ENCODE results near the gene WDR91.

DNA sequence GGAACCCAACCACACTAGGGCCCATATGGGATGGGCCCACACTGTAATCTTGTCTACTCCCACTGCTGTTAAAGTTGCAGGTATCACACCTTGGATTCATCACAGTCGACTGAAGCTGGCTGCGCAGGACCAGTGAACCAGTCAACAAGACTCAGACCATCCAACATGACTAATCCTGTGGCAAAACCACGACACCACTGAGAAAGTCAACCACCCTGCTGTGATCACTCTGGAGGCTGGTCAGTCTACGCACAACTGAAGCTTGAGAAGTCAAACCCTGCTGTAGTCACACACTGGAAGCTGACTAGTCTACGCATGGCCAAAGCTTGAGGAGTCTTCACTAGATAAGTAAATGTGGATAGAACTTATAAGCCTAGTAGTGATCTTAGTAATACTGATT is 31.2 kb downstream of the WDR91 start:
- TF ChIP-seq, protein P1, sequence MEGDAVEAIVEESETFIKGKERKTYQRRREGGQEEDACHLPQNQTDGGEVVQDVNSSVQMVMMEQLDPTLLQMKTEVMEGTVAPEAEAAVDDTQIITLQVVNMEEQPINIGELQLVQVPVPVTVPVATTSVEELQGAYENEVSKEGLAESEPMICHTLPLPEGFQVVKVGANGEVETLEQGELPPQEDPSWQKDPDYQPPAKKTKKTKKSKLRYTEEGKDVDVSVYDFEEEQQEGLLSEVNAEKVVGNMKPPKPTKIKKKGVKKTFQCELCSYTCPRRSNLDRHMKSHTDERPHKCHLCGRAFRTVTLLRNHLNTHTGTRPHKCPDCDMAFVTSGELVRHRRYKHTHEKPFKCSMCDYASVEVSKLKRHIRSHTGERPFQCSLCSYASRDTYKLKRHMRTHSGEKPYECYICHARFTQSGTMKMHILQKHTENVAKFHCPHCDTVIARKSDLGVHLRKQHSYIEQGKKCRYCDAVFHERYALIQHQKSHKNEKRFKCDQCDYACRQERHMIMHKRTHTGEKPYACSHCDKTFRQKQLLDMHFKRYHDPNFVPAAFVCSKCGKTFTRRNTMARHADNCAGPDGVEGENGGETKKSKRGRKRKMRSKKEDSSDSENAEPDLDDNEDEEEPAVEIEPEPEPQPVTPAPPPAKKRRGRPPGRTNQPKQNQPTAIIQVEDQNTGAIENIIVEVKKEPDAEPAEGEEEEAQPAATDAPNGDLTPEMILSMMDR (IDR thresholded peaks at IDR 0.05): no peak
- TF ChIP-seq POLR2A (IDR thresholded peaks at IDR 0.05): no peak
